NCI-H82 treated with DMSO at 0.1 percent for 48 hours (cell line): ENCODE results near the gene LPXN.

Source experiments
- DNase-seq: peaks from one replicate; lab custom pipeline; 2025; ENCODE audit not compliant: unreplicated experiment; lab: John Stamatoyannopoulos, UW

The LPXN gene

GRCh38 chr11:58575377-58576020 is at the start of gene LPXN:
Gene LPXN (minus strand): TSS chr11:58575856. CDS start chr11:58575772, 84 bp downstream.
- DNase-seq, result no peak

GRCh38 chr11:58625086-58625485 is 49.4 kb upstream of the LPXN start:
- no peak for DNase-seq

GRCh38 chr11:58622344-58622743 is 46.7 kb upstream of the LPXN start, which contains the start of gene CNTF:
Gene CNTF (plus strand): TSS chr11:58622665. CDS start chr11:58622753, 88 bp downstream.
- no peak for DNase-seq

- DNase-seq, result no peak
Observed at GRCh38 chr11:58621586-58622262, 46.1 kb upstream of the LPXN start.

GRCh38 chr11:58617976-58618557 is 42.4 kb upstream of the LPXN start:
- no peak for DNase-seq

GRCh38 chr11:58616594-58616993 is 40.9 kb upstream of the LPXN start:
- DNase-seq, result no peak

- no peak for DNase-seq
Observed at GRCh38 chr11:58615559-58615958, 39.9 kb upstream of the LPXN start.

GRCh38 chr11:58613228-58613627 is 37.6 kb upstream of the LPXN start:
- DNase-seq, result no peak

- no peak for DNase-seq
Observed at GRCh38 chr11:58609723-58610122, 34.1 kb upstream of the LPXN start.

GRCh38 chr11:58608331-58608730 is 32.7 kb upstream of the LPXN start:
- DNase-seq, result no peak

GRCh38 chr11:58606930-58607714 is 31.5 kb upstream of the LPXN start:
- no peak for DNase-seq

GRCh38 chr11:58600510-58600909 is 24.9 kb upstream of the LPXN start:
- no peak for DNase-seq

- DNase-seq, result no peak
Observed at GRCh38 chr11:58597486-58598144, 22.0 kb upstream of the LPXN start.

- DNase-seq, result no peak
Observed at GRCh38 chr11:58596621-58597020, 21.0 kb upstream of the LPXN start.

- DNase-seq, result no peak
Observed at GRCh38 chr11:58594826-58595225, 19.2 kb upstream of the LPXN start.

- no peak for DNase-seq
Observed at GRCh38 chr11:58592760-58593472, 17.3 kb upstream of the LPXN start.

GRCh38 chr11:58591659-58592058 is 16.0 kb upstream of the LPXN start:
- no peak for DNase-seq

- DNase-seq, result no peak
Observed at GRCh38 chr11:58586998-58587397, 11.3 kb upstream of the LPXN start.

GRCh38 chr11:58582437-58582836 is 6.8 kb upstream of the LPXN start:
- no peak for DNase-seq

GRCh38 chr11:58580311-58580710 is 4.7 kb upstream of the LPXN start:
- no peak for DNase-seq
